ENCODE measurements around the gene DMC1.
A peak's percentile ranks its signal among the peaks of the same experiment; 100 is the strongest.
"Not testable (repeated sequence)": the region's sequence is repeated elsewhere in the genome, so short reads cannot be mapped to it uniquely, and the experiment has no call there.

The DMC1 gene

GRCh38 chr22:38569972-38570778 is at the start of gene DMC1:
DMC1 (minus strand) TSS chr22:38570183; CDS start chr22:38568256, 1,927 bp downstream.
- Histone ChIP-seq H3K4me1 (ENCODE audit: control insufficient read depth, insufficient read depth, low read length) (peaks cover 12% of the 10 kb centered on the region), H3K9ac (ENCODE audit: low read length) (peak within 1 kb of the TSS; percentile 62), H3K4me3 (ENCODE audit: low read length) (peak within 1 kb of the TSS; percentile 48), H3K27me3 (ENCODE audit: control insufficient read depth, insufficient read depth, low read length) (no peaks in the 10 kb centered on the region), H3K9me3 (ENCODE audit: control insufficient read depth, low read length) (no peaks in the 10 kb centered on the region), H3K36me3 (ENCODE audit: control insufficient read depth, insufficient read depth, low read length) (no peaks in the 10 kb centered on the region)

GRCh38 chr22:38618682-38619081 is 48.7 kb upstream of the DMC1 start:
- H3K27me3 ChIP-seq (ENCODE audit: control insufficient read depth, insufficient read depth, low read length): no peaks in the 10 kb centered on the region
- no peak overlapping the region for H3K9ac ChIP-seq (ENCODE audit: low read length)
- peaks cover 2% of the 10 kb centered on the region for H3K4me1 ChIP-seq (ENCODE audit: control insufficient read depth, insufficient read depth, low read length)
- H3K4me3 ChIP-seq (ENCODE audit: low read length): no peak overlapping the region
- no peaks in the 10 kb centered on the region for H3K36me3 ChIP-seq (ENCODE audit: control insufficient read depth, insufficient read depth, low read length)
- H3K9me3 ChIP-seq (ENCODE audit: control insufficient read depth, low read length): no peaks in the 10 kb centered on the region

- no peak overlapping the region for H3K9ac ChIP-seq (ENCODE audit: low read length)
- H3K4me3 ChIP-seq (ENCODE audit: low read length): no peak overlapping the region
- H3K27me3 ChIP-seq (ENCODE audit: control insufficient read depth, insufficient read depth, low read length): no peaks in the 10 kb centered on the region
- no peaks in the 10 kb centered on the region for H3K36me3 ChIP-seq (ENCODE audit: control insufficient read depth, insufficient read depth, low read length)
- H3K4me1 ChIP-seq (ENCODE audit: control insufficient read depth, insufficient read depth, low read length): peaks cover 6% of the 10 kb centered on the region
- no peaks in the 10 kb centered on the region for H3K9me3 ChIP-seq (ENCODE audit: control insufficient read depth, low read length)
Measured at GRCh38 chr22:38618258-38618657, 48.3 kb upstream of the DMC1 start.

- H3K9ac ChIP-seq (ENCODE audit: low read length); H3K4me1 ChIP-seq (ENCODE audit: control insufficient read depth, insufficient read depth, low read length); H3K36me3 ChIP-seq (ENCODE audit: control insufficient read depth, insufficient read depth, low read length); H3K4me3 ChIP-seq (ENCODE audit: low read length); H3K9me3 ChIP-seq (ENCODE audit: control insufficient read depth, low read length); H3K27me3 ChIP-seq (ENCODE audit: control insufficient read depth, insufficient read depth, low read length): not testable (repeated sequence)
Measured at GRCh38 chr22:38615064-38615405, 45.1 kb upstream of the DMC1 start.

GRCh38 chr22:38614332-38615063 is 44.5 kb upstream of the DMC1 start:
- H3K4me1 ChIP-seq (ENCODE audit: control insufficient read depth, insufficient read depth, low read length): peaks cover 6% of the 10 kb centered on the region
- H3K27me3 ChIP-seq (ENCODE audit: control insufficient read depth, insufficient read depth, low read length): no peaks in the 10 kb centered on the region
- no peaks in the 10 kb centered on the region for H3K36me3 ChIP-seq (ENCODE audit: control insufficient read depth, insufficient read depth, low read length)
- H3K9me3 ChIP-seq (ENCODE audit: control insufficient read depth, low read length): no peaks in the 10 kb centered on the region
- no peak overlapping the region for H3K9ac ChIP-seq (ENCODE audit: low read length)
- H3K4me3 ChIP-seq (ENCODE audit: low read length): no peak overlapping the region

GRCh38 chr22:38613588-38613987 is 43.6 kb upstream of the DMC1 start:
- Histone ChIP-seq H3K4me3 (ENCODE audit: low read length) (no peak overlapping the region), H3K27me3 (ENCODE audit: control insufficient read depth, insufficient read depth, low read length) (no peaks in the 10 kb centered on the region), H3K9ac (ENCODE audit: low read length) (no peak overlapping the region), H3K9me3 (ENCODE audit: control insufficient read depth, low read length) (no peaks in the 10 kb centered on the region), H3K36me3 (ENCODE audit: control insufficient read depth, insufficient read depth, low read length) (no peaks in the 10 kb centered on the region), H3K4me1 (ENCODE audit: control insufficient read depth, insufficient read depth, low read length) (peaks cover 6% of the 10 kb centered on the region)

- Histone ChIP-seq H3K9ac (ENCODE audit: low read length) (no peak overlapping the region), H3K9me3 (ENCODE audit: control insufficient read depth, low read length) (no peaks in the 10 kb centered on the region), H3K4me1 (ENCODE audit: control insufficient read depth, insufficient read depth, low read length) (peaks cover 6% of the 10 kb centered on the region), H3K27me3 (ENCODE audit: control insufficient read depth, insufficient read depth, low read length) (no peaks in the 10 kb centered on the region), H3K4me3 (ENCODE audit: low read length) (no peak overlapping the region), H3K36me3 (ENCODE audit: control insufficient read depth, insufficient read depth, low read length) (no peaks in the 10 kb centered on the region)
Measured at GRCh38 chr22:38612217-38613006, 42.4 kb upstream of the DMC1 start.

- H3K4me1 ChIP-seq (ENCODE audit: control insufficient read depth, insufficient read depth, low read length): peaks cover 6% of the 10 kb centered on the region
- H3K27me3 ChIP-seq (ENCODE audit: control insufficient read depth, insufficient read depth, low read length): no peaks in the 10 kb centered on the region
- no peak overlapping the region for H3K4me3 ChIP-seq (ENCODE audit: low read length)
- H3K9me3 ChIP-seq (ENCODE audit: control insufficient read depth, low read length): no peaks in the 10 kb centered on the region
- no peaks in the 10 kb centered on the region for H3K36me3 ChIP-seq (ENCODE audit: control insufficient read depth, insufficient read depth, low read length)
- no peak overlapping the region for H3K9ac ChIP-seq (ENCODE audit: low read length)
Measured at GRCh38 chr22:38611559-38611958, 41.6 kb upstream of the DMC1 start.

- H3K4me3 ChIP-seq (ENCODE audit: low read length): no peak overlapping the region
- no peaks in the 10 kb centered on the region for H3K36me3 ChIP-seq (ENCODE audit: control insufficient read depth, insufficient read depth, low read length)
- H3K27me3 ChIP-seq (ENCODE audit: control insufficient read depth, insufficient read depth, low read length): no peaks in the 10 kb centered on the region
- peaks cover 6% of the 10 kb centered on the region for H3K4me1 ChIP-seq (ENCODE audit: control insufficient read depth, insufficient read depth, low read length)
- no peak overlapping the region for H3K9ac ChIP-seq (ENCODE audit: low read length)
- H3K9me3 ChIP-seq (ENCODE audit: control insufficient read depth, low read length): no peaks in the 10 kb centered on the region
Measured at GRCh38 chr22:38610234-38610633, 40.3 kb upstream of the DMC1 start.

- Histone ChIP-seq H3K36me3 (ENCODE audit: control insufficient read depth, insufficient read depth, low read length) (no peaks in the 10 kb centered on the region), H3K9ac (ENCODE audit: low read length) (no peak overlapping the region), H3K4me3 (ENCODE audit: low read length) (no peak overlapping the region), H3K9me3 (ENCODE audit: control insufficient read depth, low read length) (no peaks in the 10 kb centered on the region), H3K4me1 (ENCODE audit: control insufficient read depth, insufficient read depth, low read length) (peaks cover 6% of the 10 kb centered on the region), H3K27me3 (ENCODE audit: control insufficient read depth, insufficient read depth, low read length) (no peaks in the 10 kb centered on the region)
Measured at GRCh38 chr22:38608992-38609750, 39.2 kb upstream of the DMC1 start.

- Histone ChIP-seq H3K36me3 (ENCODE audit: control insufficient read depth, insufficient read depth, low read length) (no peaks in the 10 kb centered on the region), H3K27me3 (ENCODE audit: control insufficient read depth, insufficient read depth, low read length) (no peaks in the 10 kb centered on the region)
Measured at GRCh38 chr22:38607680-38608079, 37.7 kb upstream of the DMC1 start.

More at GRCh38 chr22:38607680-38608079, 37.7 kb upstream of the DMC1 start:
- H3K4me1 ChIP-seq (ENCODE audit: control insufficient read depth, insufficient read depth, low read length): no peaks in the 10 kb centered on the region
- no peak overlapping the region for H3K4me3 ChIP-seq (ENCODE audit: low read length)
- no peak overlapping the region for H3K9ac ChIP-seq (ENCODE audit: low read length)
- no peaks in the 10 kb centered on the region for H3K9me3 ChIP-seq (ENCODE audit: control insufficient read depth, low read length)

Data from mucosa of stomach (tissue), 1 donor.